Measurements from ENCODE around the gene GAB2.
A peak's percentile ranks its signal among the peaks of the same experiment; 100 is the strongest.

Gene GAB2

GRCh38 chr11:78217650-78218541, 199.7 kb downstream of the GAB2 start:
- DNase-seq, result no peak

GRCh38 chr11:78216571-78217287, 200.9 kb downstream of the GAB2 start:
- DNase-seq, result no peak

- DNase-seq, result no peak
Measured at GRCh38 chr11:78216021-78216420, 201.6 kb downstream of the GAB2 start.

DNA sequence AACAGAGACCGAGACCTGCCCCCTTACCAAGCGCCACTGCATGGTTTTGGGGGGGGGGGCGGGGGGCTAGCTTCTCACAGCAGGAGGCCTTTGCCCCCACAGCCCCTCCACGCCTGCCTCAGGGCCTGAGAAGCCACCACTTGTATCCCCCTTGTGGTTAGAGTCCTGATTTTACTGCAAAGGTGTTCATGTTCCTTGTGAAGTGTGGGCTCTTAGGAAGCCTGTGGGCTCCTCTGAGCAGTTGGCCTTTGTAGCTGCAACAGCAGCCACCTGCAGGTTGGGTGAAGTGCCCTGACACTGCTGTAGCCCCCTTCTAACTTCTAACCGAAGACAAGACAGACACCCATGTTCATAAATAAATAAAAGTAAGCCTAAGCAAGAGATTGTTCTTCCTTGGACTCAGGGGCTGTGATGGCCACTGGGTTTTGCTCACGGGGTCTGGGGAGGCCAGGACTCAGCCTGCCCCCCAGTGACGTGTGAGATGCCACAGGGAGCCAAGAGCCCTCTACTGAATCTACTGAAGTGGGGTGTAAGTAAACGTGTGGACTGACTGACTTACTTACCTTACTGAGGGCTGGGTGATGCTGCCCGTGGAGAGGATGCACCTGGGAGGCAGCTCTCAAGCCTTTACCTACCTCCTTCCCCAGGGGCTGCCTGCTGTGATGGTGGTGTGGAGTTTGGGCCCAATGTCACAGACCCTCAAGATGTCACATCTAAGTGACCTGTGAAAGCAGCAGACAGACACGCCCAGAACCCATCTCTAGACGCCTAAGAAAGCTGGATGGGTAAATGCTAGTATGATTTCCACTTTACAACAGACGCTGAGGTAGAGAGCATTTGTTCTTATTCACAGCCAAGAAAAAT, 203.1 kb downstream of the GAB2 start:
- DNase-seq, result no peak

- no peak for DNase-seq
Measured at GRCh38 chr11:78213526-78214330, 203.9 kb downstream of the GAB2 start.

GRCh38 chr11:78212586-78213371, 204.8 kb downstream of the GAB2 start:
- DNase-seq, result no peak

- DNase-seq, result no peak
Measured at GRCh38 chr11:78211565-78211964, 206.1 kb downstream of the GAB2 start.

- DNase-seq, result no peak
Measured at GRCh38 chr11:78210000-78210608, 207.5 kb downstream of the GAB2 start.

GRCh38 chr11:78209478-78209877, 208.1 kb downstream of the GAB2 start:
- no peak for DNase-seq

DNA sequence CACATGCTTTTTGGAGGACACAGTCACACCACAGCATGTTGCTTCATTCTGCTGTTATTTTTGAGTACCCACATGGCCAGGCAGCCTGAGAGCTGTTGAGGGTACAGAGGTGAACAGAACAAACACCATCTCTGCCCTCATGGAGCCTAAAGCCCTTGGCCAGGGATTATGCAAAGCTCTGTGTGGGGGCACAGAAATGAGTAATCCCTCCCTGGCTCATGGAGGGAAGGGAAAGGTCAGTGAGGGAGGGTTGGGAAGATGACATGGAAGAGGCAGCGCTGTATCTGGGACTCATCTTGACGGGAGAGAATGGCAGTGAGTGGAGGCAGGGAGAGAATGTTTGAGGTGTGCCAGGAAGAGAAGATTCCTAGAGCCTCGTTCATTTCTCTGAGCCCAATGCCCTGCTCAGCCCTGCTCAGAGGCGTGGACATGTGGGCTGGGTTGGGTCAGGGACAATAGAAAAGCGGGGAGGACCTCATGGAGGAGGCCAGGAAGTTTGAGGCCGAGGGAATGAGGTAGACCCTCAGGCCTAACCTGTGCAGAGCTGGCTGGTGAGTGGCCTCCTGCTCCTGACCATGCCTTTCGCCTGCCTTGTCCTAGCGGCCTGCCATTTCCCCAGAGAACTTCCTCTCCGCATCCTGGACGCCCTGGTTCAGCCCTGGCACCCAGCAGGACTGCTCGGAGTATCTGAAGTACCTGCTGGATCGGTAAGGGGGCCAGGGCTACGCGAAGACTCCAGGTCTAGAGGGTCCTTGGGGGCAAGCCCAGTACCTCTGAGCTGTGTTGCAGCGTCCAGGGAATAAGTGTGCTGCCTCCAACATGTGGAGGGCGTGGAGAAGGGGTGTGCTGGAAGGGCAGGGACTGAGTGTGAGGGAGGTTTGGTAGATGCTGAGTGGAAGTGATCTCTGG, 209.1 kb downstream of the GAB2 start:
- no peak for DNase-seq

DNA sequence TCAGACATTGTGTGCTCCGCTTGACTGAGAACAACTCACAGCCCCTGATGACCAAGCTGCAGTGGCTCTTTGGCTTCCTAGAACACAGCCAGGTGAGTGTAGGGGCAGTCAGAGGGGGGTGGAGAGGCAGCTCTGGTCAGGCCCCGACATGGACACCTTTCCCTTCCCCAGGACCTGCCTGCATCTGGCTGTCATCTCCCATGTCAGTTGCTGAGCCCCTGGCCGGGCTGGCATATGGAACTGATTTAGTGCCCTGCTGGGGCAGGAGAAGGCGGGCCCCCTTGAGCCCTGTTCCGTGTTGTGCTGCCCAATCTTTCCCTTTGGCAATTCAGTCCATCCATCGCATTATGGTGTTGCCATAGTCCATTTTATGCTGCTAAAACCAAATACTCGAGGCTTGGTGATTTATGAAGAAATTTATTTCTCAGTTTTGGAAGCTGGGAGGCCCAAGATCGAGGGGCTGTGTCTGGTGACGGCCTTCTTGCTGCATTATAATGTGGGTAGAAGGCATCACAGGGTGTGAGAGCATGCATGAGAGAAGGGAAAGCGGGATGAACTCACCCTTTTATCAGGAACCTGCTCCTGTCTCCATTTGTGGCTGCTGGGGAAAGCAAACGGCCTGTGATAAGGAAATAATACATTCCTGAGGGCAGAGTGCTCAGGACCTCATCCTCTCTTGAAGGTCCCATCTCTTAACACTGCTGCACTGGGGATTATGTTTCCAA, 209.9 kb downstream of the GAB2 start:
- DNase-seq, result no peak

DNA sequence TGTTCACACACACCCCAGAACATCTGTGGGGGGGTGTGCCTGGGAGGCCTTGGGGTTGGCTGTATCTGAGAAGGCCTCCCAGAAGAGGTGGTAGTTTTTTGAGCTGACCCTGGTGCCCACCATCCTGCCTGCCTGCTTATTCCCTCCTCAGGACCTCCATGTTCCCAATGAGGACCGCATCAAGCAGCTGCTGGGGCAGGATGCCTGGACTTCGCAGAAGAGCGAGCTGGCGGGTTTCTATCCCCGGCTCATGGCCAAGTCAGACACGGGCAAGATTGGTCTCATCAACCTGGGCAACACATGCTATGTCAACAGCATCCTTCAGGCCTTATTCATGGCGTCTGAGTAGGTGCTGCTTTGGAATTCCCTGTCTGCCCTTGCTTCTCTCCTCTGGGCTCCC, 211.9 kb downstream of the GAB2 start:
- DNase-seq, result no peak

GRCh38 chr11:78205256-78205655, 212.4 kb downstream of the GAB2 start:
- DNase-seq, result no peak

GRCh38 chr11:78203184-78203583, 214.4 kb downstream of the GAB2 start:
- DNase-seq, result peak; percentile 71 to 81

DNA sequence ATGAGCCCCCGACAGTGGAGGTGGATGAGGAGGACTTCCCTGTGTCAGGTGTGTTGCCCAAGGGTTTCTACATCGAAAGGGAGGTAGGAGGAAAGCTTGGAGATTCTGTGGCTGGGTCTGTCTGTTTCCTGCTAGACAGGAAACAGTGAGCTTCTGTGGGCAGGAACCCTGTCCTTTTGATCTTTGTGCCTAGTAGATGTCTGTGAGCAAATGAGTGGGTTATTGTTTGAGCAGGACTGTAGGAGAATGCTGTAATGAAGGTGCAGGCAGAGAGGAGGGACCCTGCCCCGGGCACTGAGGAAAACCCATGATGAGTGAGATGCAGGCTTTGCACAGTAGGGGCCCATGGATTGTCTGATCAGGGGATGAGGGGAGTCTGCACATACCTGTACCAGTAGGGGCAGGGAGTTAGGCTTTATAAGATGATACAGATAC, 214.9 kb downstream of the GAB2 start:
- peak; percentile 77 for DNase-seq

GRCh38 chr11:78201096-78201818, 216.4 kb downstream of the GAB2 start:
- DNase-seq, result no peak

DNA sequence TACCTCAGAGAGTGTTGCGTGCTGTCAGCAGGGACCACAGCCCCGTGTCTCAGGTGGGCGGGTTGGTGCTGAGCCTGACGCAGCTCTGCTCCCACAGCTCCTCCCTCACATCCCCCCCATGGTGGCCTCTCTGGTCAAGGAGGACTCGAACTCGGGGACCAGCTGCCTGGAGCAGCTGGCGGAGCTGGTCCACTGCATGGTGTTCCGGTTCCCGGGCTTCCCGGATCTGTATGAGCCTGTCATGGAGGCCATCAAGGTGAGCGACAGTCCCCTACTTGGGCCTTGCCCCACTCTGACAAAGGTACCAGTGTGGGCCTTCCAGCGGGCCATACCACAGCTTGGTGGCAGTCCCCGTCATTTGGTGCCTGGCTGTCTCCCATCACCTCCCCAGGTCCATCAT, 217.1 kb downstream of the GAB2 start:
- DNase-seq, result no peak

DNA sequence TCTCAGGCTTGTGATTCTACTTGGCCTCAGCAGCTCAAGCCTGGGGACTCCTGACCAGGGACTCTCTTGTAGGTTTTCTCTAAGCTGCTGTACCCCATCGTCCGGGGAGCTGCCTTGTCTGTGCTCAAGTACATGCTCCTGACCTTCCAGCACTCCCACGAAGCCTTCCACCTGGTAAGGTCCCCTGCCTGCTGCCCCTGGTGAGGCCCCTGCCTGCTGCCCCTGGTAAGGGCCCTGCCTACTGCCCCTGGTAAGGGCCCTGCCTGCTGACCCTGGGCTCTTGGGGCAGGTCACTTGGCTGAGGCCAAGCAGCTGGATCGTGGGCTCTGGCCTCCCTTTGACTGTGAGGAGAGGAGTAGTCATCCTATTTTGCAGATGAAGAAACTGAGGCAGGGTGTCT, 217.6 kb downstream of the GAB2 start:
- no peak for DNase-seq

GRCh38 chr11:78199653-78200015, 218.0 kb downstream of the GAB2 start:
- DNase-seq, result no peak

All from CD4-positive, alpha-beta T cell treated with Interleukin-4 for 1 hour (primary cell).